ENCODE results near the gene TMEM108.

GRCh38 chr3:133121450-133121849 lies 83.3 kb downstream of the TMEM108 start:
- TF ChIP-seq CTCF (conservative IDR thresholded peaks at IDR 0.05; ENCODE audit: low read length): no peak
- TF ChIP-seq EZH2phosphoT487 (IDR thresholded peaks at IDR 0.05; ENCODE audit: borderline replicate concordance, low read depth, low read length): no peak
